Subcutaneous abdominal adipose tissue (tissue), 5 donors: ENCODE data around the gene VIPAS39.

Source experiments
- H3K27ac ChIP-seq: one replicate; pipeline ENCODE4 v1.7.0; 2013; ENCODE audit warnings: low read depth, mild to moderate bottlenecking, inconsistent platforms, low read length, moderate library complexity
- H3K27me3 ChIP-seq, 5 donors: one replicate each; pipeline ENCODE4 v1.7.0; 2013; ENCODE audit warnings: low read length in 5 of 5, inconsistent platforms in 1 of 5; ENCODE audit not compliant: control insufficient read depth in 5 of 5, insufficient read depth in 4 of 5
- H3K36me3 ChIP-seq, 5 donors: one replicate each; pipeline ENCODE4 v1.7.0; 2013; ENCODE audit warnings: low read length in 5 of 5; ENCODE audit not compliant: control insufficient read depth in 5 of 5, insufficient read depth in 5 of 5
- H3K4me1 ChIP-seq, 5 donors: one replicate each; pipeline ENCODE4 v1.7.0; 2013; ENCODE audit warnings: low read length in 5 of 5, mild to moderate bottlenecking in 3 of 5, moderate library complexity in 1 of 5; ENCODE audit not compliant: control insufficient read depth in 5 of 5, insufficient read depth in 5 of 5
- H3K4me3 ChIP-seq, 5 donors: one replicate each; pipeline ENCODE4 v1.7.0; 2013; ENCODE audit warnings: low read length in 5 of 5, low read depth in 1 of 5
- H3K9ac ChIP-seq, 5 donors: one replicate each; pipeline ENCODE4 v1.7.0; 2013; ENCODE audit warnings: low read length in 5 of 5, mild to moderate bottlenecking in 4 of 5, moderate library complexity in 3 of 5
- H3K9me3 ChIP-seq, 5 donors: one replicate each; pipeline ENCODE4 v1.7.0; 2013; ENCODE audit warnings: low read length in 5 of 5; ENCODE audit not compliant: control insufficient read depth in 5 of 5
- donor health status: healthy.
- donor health status: healthy.
- donor health status: healthy.
- donor health status: healthy.
- donor health status: healthy.

VIPAS39 gene

GRCh38 chr14:77490347-77490986, 33.1 kb upstream of the VIPAS39 start:
- Histone ChIP-seq H3K9me3 (no peaks in the 10 kb centered on the region), H3K36me3 (no peaks in the 10 kb centered on the region), H3K4me1 (no peaks in the 10 kb centered on the region), H3K27me3 (peaks cover 0 to 2% (median 0%) of the 10 kb centered on the region in 5 donors), H3K27ac (no peak overlapping the region), H3K4me3 (no peak overlapping the region), H3K9ac (no peak overlapping the region)

DNA sequence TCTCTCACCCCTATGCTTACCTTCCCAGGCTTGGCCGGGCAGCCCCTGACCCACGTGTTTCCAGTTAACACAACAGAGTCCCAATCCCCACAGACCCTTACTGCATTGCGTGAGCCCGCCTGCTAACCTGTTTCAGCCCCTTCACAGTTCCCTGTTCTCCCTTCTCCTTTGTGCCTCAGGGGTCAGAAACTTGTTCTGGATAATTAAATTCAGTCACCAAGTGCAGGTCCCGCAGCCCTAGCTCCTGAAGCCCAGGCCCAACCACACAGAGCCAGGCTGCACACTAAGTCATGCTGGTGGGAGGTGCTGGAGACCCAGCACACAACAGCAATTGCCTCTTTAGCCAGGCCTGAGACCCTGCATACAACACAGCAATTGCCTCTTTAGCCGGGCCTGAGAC, 31.6 kb upstream of the VIPAS39 start:
- Histone ChIP-seq H3K4me1 (no peaks in the 10 kb centered on the region), H3K9ac (no peak overlapping the region), H3K27ac (no peak overlapping the region), H3K9me3 (no peaks in the 10 kb centered on the region), H3K4me3 (no peak overlapping the region), H3K36me3 (no peaks in the 10 kb centered on the region), H3K27me3 (peaks cover 0 to 2% (median 0%) of the 10 kb centered on the region in 5 donors)

DNA sequence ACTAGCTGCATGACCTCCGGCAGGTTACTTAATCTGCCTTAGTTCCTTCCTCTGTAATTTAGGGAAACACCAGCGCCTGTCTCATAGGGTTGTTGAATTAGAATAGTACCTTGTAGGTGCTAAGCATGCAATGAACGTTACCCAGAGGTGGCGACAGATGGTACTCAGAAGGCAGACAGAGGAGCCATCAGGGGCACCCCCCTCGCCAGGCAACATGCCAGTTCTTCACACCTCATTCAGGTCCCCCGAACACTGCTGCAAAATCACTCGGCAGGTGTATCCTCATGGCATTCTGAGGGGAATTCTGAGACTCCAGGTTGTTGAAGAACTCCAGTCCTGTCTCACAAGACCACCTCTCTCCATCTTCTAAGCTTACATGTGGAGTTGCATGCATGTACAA, 31.2 kb upstream of the VIPAS39 start:
- Histone ChIP-seq H3K4me3 (no peak overlapping the region), H3K9me3 (no peaks in the 10 kb centered on the region), H3K36me3 (no peaks in the 10 kb centered on the region), H3K9ac (no peak overlapping the region), H3K4me1 (no peaks in the 10 kb centered on the region), H3K27me3 (peaks cover 0 to 2% (median 0%) of the 10 kb centered on the region in 5 donors), H3K27ac (no peak overlapping the region)

- H3K36me3 ChIP-seq, result no peaks in the 10 kb centered on the region
- H3K4me1 ChIP-seq, result no peaks in the 10 kb centered on the region
- no peak overlapping the region for H3K9ac ChIP-seq
- H3K27me3 ChIP-seq, result peaks cover 0 to 2% (median 0%) of the 10 kb centered on the region in 5 donors
- no peak overlapping the region for H3K4me3 ChIP-seq
- H3K9me3 ChIP-seq, result no peaks in the 10 kb centered on the region
- H3K27ac ChIP-seq, result no peak overlapping the region
Measured at GRCh38 chr14:77485901-77486678, 28.7 kb upstream of the VIPAS39 start.

DNA sequence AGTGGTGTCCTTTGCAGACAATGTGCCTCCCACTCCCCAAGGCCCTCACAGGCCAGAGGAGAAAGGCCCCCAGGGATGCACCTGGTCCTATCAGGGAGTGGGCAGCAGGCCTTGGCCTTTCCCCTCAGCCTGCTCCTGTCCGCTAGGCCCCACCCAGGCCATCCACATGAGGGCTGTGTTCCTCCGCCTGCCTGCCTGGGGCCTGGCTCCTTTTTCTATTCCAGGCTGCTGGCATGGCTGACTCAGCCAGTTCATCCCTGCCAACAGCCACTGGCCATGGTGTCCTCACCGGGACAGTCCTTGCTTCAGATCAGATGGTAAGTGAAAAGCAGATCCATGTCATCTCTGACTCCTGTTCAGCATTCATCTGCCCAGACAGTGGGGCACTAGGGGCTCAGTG, 27.9 kb upstream of the VIPAS39 start:
- Histone ChIP-seq H3K4me3 (no peak overlapping the region), H3K9ac (no peak overlapping the region), H3K36me3 (no peaks in the 10 kb centered on the region), H3K27ac (no peak overlapping the region), H3K9me3 (no peaks in the 10 kb centered on the region), H3K4me1 (no peaks in the 10 kb centered on the region), H3K27me3 (peaks cover 0 to 2% (median 0%) of the 10 kb centered on the region in 5 donors)

GRCh38 chr14:77482422-77482821, 25.0 kb upstream of the VIPAS39 start:
- Histone ChIP-seq H3K36me3 (no peaks in the 10 kb centered on the region), H3K4me3 (no peak overlapping the region), H3K4me1 (no peaks in the 10 kb centered on the region), H3K9ac (no peak overlapping the region), H3K27me3 (peaks cover 0 to 4% (median 3%) of the 10 kb centered on the region in 5 donors), H3K9me3 (no peaks in the 10 kb centered on the region), H3K27ac (no peak overlapping the region)

- Histone ChIP-seq H3K27me3 (peaks cover 0 to 6% (median 3%) of the 10 kb centered on the region in 5 donors), H3K9me3 (no peaks in the 10 kb centered on the region), H3K4me1 (peaks cover 0 to 12% (median 4%) of the 10 kb centered on the region in 5 donors), H3K36me3 (no peaks in the 10 kb centered on the region), H3K4me3 (no peak overlapping the region), H3K9ac (no peak overlapping the region), H3K27ac (no peak overlapping the region)
Measured at GRCh38 chr14:77478796-77479195, 21.4 kb upstream of the VIPAS39 start.

DNA sequence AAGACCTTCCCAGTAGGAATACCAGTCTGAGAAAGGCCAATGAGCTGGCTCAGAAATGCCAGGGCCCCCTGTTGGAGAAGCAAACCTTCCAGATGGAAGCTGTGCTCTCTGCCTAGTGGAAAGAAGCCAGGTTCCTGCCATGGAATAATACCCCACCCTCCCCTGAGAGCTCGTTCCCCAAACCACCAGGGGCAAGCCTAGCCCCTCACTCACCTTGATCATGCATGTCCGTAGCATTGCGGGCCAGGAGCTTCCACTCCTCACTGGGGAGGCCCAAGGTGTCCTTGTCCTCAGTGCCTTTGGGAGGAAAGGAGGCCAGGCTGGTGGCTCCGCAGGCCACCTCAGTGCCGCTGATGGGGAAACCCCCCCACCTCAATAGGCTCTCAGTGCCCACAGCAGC, 20.6 kb upstream of the VIPAS39 start:
- Histone ChIP-seq H3K9ac (no peak overlapping the region), H3K27ac (no peak overlapping the region), H3K36me3 (no peaks in the 10 kb centered on the region), H3K9me3 (no peaks in the 10 kb centered on the region), H3K4me3 (no peak overlapping the region), H3K4me1 (peaks cover 0 to 12% (median 4%) of the 10 kb centered on the region in 5 donors), H3K27me3 (peaks cover 0 to 6% (median 3%) of the 10 kb centered on the region in 5 donors)

DNA sequence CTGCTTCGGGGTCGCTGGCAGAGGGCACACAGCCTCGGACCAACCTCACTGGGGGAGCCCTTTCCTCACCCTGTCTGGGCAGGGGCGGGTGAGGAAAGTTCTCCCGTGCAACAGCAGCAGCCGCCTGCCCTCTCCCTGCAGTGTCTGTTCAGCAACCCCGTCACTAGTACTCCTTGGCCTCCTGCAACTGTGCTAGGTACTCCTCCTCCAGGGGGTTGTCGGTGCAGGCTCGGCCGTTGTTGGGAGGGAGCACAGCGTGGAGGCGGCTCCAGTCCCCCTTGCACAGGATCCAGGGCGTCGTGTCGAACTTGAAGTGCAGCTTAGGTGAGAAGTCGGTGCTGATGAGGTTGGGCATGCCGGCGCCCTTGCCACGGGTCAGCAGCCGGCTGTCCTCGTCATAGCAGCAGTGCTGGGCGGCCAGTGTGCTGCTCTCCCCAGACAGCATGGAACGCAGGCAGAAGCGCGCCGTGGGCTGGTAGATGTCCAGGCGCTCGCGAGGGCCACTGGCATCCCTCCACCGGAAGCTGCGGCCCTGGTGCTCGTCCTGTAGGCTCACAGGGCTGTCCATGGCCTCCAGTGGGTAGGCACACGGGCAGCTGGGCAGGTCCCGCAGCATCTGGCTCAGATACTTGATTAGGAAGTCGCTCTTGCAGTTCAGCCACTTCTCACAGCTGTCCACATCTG, 18.2 kb upstream of the VIPAS39 start:
- H3K27ac ChIP-seq, result no peak overlapping the region
- H3K4me3 ChIP-seq, result no peak overlapping the region
- H3K4me1 ChIP-seq, result peaks cover 0 to 12% (median 4%) of the 10 kb centered on the region in 5 donors
- no peaks in the 10 kb centered on the region for H3K36me3 ChIP-seq
- H3K9me3 ChIP-seq, result no peaks in the 10 kb centered on the region
- H3K9ac ChIP-seq, result no peak overlapping the region
- H3K27me3 ChIP-seq, result peaks cover 0 to 6% (median 3%) of the 10 kb centered on the region in 5 donors
